Activated CD8-positive, alpha-beta memory T cell treated with anti-CD3 and anti-CD28 coated beads for 24 hours (primary cell): ENCODE results near the gene MEX3D.
"Not testable (repeated sequence)": the region's sequence is repeated elsewhere in the genome, so short reads cannot be mapped to it uniquely, and the experiment has no call there.

Experiments used
- DNase-seq: peaks from one replicate; pipeline ENCODE4 v3.0.0-alpha.2; 2020

MEX3D gene

GRCh38 chr19:1533510-1534150 is 34.5 kb downstream of the MEX3D start:
- no peak for DNase-seq

DNA sequence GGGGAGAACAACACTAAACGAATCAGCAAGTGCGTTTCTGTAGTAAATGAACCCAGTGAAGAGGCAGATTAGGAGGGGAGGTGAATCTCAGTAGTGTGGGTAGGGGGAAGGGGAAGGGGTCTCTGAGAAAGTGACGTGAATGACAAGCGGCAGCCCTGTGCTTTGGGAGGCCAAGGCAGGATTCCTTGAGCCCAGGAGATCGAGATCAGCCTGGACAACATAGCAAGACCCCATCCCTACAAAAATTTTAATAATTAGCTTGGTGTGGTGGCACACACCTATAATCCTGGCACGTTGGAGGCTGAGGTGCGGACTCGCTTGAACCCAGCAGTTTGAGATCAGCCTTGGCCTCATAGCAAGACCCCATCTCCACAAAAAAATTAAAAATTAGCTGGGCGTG is 36.1 kb downstream of the MEX3D start:
- no peak for DNase-seq

DNA sequence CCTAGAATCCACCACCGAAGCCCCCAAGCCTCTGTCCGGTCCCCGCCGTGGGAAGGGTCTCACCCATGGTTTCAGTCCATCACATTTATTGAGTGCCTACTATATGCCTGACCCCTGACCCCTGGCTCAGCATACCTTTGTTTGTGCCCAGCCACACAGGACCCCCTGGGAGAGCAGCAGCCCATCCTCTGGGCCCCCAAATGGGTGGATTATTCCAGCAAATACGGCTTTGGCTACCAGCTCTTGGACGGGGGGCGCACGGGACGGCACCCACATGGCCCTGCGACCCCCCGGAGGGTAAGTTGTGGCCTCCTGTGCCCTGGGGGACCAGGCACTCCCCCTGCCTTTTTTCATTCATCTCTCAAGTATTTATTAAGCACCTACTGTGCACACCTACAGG is 36.5 kb downstream of the MEX3D start:
- DNase-seq: no peak

- DNase-seq: not testable (repeated sequence)
These were observed 37.3 kb downstream of the MEX3D start for GRCh38 chr19:1530856-1531255.

- no peak for DNase-seq
These were observed 38.7 kb downstream of the MEX3D start for GRCh38 chr19:1529430-1529816.

DNA sequence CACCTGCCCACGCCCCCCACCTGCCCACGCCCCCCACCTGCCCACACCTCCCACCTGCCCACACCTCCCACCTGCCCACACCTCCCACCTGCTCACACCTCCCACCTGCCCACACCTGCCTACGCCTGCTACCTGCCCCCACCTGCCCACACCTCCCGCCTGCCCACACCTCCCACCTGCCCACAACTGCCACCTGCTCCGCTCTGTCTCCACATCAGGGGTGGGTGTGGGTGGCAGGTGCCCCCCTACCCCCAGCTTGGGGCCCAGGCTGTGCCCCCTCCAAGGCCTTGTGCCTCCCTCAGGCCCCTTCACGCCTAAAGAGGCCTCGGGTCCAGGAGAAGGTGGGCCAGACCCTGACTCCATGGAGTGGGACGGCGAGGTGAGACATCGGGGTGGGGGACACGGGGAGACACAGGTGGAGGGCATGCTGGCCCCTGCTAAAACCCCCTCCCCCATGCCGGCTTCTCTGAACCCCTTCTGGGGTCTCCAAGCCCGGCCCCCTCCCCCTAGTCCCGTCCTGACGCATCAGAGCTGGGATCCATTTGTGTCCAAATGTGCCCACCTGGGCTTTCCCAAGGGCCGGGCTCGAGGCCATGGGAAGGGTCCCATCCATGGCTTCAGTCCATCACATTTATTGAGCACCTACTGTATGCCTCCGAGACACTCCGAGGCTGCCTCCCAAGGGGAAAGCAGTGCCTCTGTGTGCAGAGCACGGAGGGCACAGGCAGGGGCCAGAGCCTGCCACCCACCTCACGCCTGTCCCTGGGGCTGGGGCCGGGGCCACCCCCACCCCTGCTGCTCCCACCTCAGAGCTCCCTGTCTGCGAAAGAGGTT is 39.3 kb downstream of the MEX3D start:
- no peak for DNase-seq

- no peak for DNase-seq
These were observed 40.3 kb downstream of the MEX3D start for GRCh38 chr19:1527650-1528309.

- no peak for DNase-seq
These were observed 41.0 kb downstream of the MEX3D start for GRCh38 chr19:1526979-1527649.

DNA sequence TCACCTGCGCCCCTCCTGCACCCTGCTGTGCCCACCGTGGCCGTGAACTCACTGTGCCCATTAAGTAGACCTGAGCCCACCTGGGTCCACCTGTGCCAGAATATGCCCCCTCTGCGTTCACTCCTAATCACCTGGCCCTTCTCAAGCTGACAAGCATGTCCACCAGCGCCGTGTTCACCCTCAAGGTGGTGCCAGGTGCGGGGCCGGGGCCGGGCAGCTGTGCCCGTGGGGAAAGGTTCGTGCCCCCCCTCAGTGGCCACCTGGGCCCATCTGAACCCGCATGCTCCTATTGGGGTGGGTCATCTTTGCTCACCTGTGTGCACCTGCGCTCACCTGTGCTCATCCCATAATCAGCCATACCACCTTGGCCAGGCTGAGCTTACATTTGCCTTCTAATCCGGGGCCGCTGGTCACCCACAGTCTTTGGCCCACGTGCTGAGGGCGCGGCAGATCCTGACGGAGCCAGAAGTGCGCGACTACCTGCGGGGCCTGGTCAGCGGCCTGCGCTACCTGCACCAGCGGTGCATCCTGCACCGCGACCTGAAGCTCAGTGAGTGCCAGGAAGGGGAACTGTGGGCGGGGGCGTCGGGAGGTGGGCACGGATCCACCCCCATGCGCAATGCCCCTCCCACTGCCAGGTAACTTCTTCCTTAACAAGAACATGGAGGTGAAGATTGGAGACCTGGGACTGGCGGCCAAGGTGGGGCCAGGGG is 41.9 kb downstream of the MEX3D start:
- DNase-seq: no peak

DNA sequence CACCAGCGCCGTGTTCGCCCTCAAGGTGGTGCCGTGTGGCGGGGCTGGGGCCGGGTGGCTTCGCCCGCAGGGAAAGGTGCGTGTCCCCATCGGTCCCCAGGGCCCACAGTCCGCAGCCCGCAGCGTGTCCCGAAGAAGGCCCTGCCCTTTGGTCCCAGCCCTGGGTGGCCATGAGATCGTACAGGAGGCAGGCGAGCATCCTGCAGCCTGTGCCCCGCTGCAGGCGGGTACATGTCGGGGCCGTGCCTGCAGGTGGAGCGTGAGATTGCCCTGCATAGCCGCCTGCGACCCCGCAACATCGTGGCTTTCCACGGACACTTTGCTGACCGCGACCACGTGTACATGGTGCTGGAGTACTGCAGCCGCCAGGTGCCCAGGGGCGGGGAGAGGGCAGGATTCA is 42.8 kb downstream of the MEX3D start:
- DNase-seq: no peak

GRCh38 chr19:1524972-1525325 is 43.2 kb downstream of the MEX3D start:
- DNase-seq: no peak

DNA sequence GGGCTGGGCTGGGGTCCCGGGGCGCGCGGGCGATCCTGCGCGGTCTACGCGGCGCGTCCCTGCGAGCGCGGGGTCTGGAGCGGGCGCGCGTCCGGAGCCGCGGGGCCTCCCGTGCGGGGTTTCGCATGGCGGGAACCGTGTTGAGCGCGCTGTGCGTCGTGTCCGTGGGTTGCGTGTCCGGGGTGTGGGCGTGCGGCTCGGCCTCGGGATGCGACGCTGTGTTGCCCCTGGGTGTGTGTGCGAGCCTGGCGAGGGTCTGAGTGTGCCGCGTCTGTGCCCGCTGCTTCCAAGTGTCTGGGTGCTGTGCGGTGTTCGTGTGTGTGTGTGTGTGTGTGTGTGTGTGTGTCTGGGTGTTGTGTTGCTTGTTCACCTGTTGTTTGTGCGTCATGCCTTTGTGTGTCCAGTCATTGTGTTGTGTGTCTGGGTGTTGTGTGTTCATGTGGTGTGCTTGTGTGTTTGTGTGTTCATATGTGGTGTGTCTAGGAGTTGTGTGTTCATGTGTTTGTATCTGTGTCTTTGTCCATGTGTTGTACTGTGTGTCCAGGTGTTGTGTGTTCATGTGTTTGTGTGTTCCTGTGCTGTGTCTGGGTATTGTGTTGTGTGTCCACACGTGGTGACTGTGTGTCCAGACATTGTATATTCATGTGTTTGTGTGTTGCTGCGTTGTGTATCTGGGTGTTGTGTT is 43.7 kb downstream of the MEX3D start:
- no peak for DNase-seq

DNA sequence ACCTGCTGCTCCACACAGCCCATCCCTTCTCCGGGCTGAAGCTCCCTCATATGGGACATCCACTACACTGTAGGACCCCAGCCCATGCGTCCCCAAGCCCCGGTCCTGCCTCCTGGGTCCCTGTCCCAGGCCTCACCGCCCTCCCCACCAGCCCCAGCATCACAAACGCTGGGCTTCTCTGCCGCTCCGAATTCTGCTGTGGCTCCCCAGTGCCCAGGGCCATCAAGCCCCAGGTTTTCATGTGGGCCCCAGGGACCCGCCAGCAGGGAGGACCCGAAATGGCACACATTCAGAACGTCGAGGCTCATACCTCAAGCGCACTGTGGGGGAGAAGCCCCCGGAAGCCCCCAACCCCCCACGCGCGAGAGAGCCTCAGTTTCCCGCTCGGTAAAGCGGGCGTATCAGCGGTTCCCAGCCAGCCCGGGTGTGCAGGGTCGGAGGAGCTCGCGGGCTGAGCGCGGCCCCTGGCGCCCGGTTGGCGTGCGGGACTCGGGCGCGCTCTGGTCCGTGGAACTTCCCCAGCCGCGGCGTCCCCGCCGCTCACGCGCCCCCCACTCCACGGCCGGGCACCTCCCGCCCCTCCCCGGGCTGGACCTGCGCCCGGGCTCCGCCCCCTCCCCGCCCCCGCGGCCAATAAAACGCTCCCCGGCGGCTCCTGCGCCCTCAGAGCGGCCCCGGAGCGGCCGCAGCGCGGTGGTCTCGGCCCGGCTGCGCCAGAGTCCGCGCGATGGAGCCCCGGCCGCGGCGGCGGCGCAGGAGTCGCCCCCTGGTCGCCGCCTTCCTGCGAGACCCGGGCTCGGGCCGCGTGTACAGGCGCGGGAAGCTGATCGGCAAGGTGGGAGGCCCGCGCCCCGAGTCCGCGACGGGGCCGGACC is 44.5 kb downstream of the MEX3D start, which contains the start of gene PLK5:
Gene PLK5, plus strand, starts transcription at position 666 of the 875 bp plus-strand sequence. CDS start 2,920 bp downstream, outside the sequence.
- no peak for DNase-seq

- no peak for DNase-seq
These were observed 45.3 kb downstream of the MEX3D start for GRCh38 chr19:1522838-1523237.

- no peak for DNase-seq
These were observed 46.1 kb downstream of the MEX3D start for GRCh38 chr19:1522061-1522460.

DNA sequence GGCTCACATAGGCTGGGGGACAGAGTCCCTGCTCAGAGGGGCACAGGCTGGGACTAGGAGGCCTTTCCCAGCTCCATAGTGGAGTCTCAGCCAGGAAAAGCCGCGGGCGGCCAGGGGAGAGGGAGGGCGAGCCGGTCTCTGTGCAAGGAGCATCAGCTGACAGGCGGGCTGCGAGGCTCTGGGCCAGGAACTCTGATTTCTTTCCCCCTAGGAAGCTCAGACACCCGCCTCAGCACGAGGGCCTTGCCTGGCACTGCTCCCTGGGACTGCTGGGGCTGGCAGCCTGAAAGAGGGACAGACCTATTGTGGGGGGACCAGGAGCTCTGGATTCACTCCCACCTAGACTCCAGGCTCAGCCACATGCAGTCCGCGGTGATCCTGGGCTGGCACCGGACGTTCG is 46.5 kb downstream of the MEX3D start:
- DNase-seq: no peak

- DNase-seq: no peak
These were observed 47.8 kb downstream of the MEX3D start for GRCh38 chr19:1520203-1520780.

DNA sequence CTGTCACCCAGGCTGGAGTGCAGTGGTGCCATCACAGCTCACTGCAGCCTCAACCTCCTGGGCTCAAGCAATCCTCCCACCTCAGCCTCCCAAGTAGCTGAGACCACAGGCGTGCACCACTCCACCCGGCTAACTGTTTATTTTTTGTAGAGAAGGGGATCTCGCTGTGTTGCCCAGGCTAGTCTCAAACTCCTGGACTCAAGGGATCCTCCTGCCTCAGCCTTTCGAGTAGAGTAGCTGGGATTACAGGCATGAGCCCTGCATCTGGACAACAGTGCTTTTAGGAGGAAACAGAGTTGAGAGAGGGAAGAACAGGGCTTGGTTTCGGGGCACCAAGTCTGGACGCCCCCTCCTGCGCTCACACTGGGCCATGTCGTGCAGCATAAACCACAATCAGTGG is 48.3 kb downstream of the MEX3D start:
- not testable (repeated sequence) for DNase-seq

- no peak for DNase-seq
These were observed 49.7 kb downstream of the MEX3D start for GRCh38 chr19:1518471-1518870.

- no peak for DNase-seq
These were observed 51.8 kb downstream of the MEX3D start for GRCh38 chr19:1516395-1516753.
